ENCODE measurements around the gene FCHSD2.
"Not testable (repeated sequence)": the region's sequence is repeated elsewhere in the genome, so short reads cannot be mapped to it uniquely, and the experiment has no call there.

Gene FCHSD2

GRCh38 chr11:73130181-73130580 is 11.9 kb downstream of the FCHSD2 start:
- DNase-seq = no peak
- H3K36me3 Mint-ChIP-seq (ENCODE audit: low read depth) = peaks cover 63% of the 10 kb centered on the region
- no peak overlapping the region for H3K27ac Mint-ChIP-seq
- H3K4me1 Mint-ChIP-seq (ENCODE audit: low read depth) = peaks cover 12% of the 10 kb centered on the region
- no peaks in the 10 kb centered on the region for H3K27me3 Mint-ChIP-seq
- no peak overlapping the region for H3K4me3 Mint-ChIP-seq
- peaks cover 3% of the 10 kb centered on the region for H3K9me3 Mint-ChIP-seq

GRCh38 chr11:73129198-73129597 is 12.9 kb downstream of the FCHSD2 start:
- Mint-ChIP-seq H3K4me3 (no peak overlapping the region), H3K27me3 (no peaks in the 10 kb centered on the region), H3K4me1 (ENCODE audit: low read depth) (peaks cover 12% of the 10 kb centered on the region), H3K27ac (no peak overlapping the region), H3K9me3 (peaks cover 4% of the 10 kb centered on the region), H3K36me3 (ENCODE audit: low read depth) (peaks cover 65% of the 10 kb centered on the region)
- DNase-seq = no peak

GRCh38 chr11:73126804-73127480 is 15.2 kb downstream of the FCHSD2 start:
- Mint-ChIP-seq H3K36me3 (ENCODE audit: low read depth) (peaks cover 53% of the 10 kb centered on the region), H3K4me1 (ENCODE audit: low read depth) (peaks cover 13% of the 10 kb centered on the region), H3K27me3 (no peaks in the 10 kb centered on the region), H3K9me3 (peaks cover 4% of the 10 kb centered on the region), H3K27ac (no peak overlapping the region), H3K4me3 (no peak overlapping the region)
- DNase-seq = no peak

- peaks cover 50% of the 10 kb centered on the region for H3K36me3 Mint-ChIP-seq (ENCODE audit: low read depth)
- H3K4me1 Mint-ChIP-seq (ENCODE audit: low read depth) = peaks cover 12% of the 10 kb centered on the region
- no peak overlapping the region for H3K27ac Mint-ChIP-seq
- peaks cover 4% of the 10 kb centered on the region for H3K9me3 Mint-ChIP-seq
- no peak overlapping the region for H3K4me3 Mint-ChIP-seq
- H3K27me3 Mint-ChIP-seq = no peaks in the 10 kb centered on the region
- DNase-seq = no peak
These were observed 17.3 kb downstream of the FCHSD2 start for GRCh38 chr11:73124800-73125199.

GRCh38 chr11:73123892-73124291 is 18.2 kb downstream of the FCHSD2 start:
- H3K36me3 Mint-ChIP-seq (ENCODE audit: low read depth) = peaks cover 49% of the 10 kb centered on the region
- H3K4me1 Mint-ChIP-seq (ENCODE audit: low read depth) = peaks cover 13% of the 10 kb centered on the region

GRCh38 chr11:73121692-73122091 is 20.4 kb downstream of the FCHSD2 start:
- H3K9me3 Mint-ChIP-seq = peaks cover 4% of the 10 kb centered on the region
- no peak overlapping the region for H3K27ac Mint-ChIP-seq
- no peak for DNase-seq
- H3K4me3 Mint-ChIP-seq = no peak overlapping the region
- peaks cover 38% of the 10 kb centered on the region for H3K36me3 Mint-ChIP-seq (ENCODE audit: low read depth)
- peaks cover 13% of the 10 kb centered on the region for H3K4me1 Mint-ChIP-seq (ENCODE audit: low read depth)
- H3K27me3 Mint-ChIP-seq = no peaks in the 10 kb centered on the region

More at GRCh38 chr11:73123892-73124291, 18.2 kb downstream of the FCHSD2 start:
- H3K9me3 Mint-ChIP-seq, DNase-seq, H3K27me3 Mint-ChIP-seq, H3K27ac Mint-ChIP-seq, H3K4me3 Mint-ChIP-seq: not testable (repeated sequence)

GRCh38 chr11:73117071-73117470 is 25.0 kb downstream of the FCHSD2 start:
- Mint-ChIP-seq H3K36me3 (ENCODE audit: low read depth) (peaks cover 30% of the 10 kb centered on the region), H3K27ac (no peak overlapping the region), H3K4me1 (ENCODE audit: low read depth) (peaks cover 7% of the 10 kb centered on the region), H3K4me3 (no peak overlapping the region), H3K9me3 (peaks cover 2% of the 10 kb centered on the region), H3K27me3 (no peaks in the 10 kb centered on the region)
- no peak for DNase-seq

DNA sequence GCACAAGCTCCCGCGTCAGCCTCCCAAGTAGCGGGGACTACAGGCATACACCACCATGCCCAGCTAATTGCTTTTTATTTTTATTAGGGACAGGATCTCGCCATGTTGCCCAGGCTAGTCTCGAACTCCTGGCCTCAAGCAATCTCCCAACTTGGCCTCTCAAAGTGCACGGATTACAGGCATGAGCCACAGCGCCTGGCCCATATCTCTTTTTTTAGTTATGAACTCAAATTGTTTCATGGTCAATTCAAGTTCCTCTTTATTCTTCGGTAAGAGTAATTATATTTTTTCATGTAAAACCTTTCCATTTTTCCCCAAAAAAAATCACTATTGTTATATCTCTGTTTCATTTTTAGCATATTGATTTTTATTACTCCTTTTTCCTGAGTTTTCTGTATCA is 25.5 kb downstream of the FCHSD2 start:
- Mint-ChIP-seq H3K4me1 (ENCODE audit: low read depth) (peaks cover 7% of the 10 kb centered on the region), H3K4me3 (no peak overlapping the region), H3K9me3 (peaks cover 2% of the 10 kb centered on the region), H3K27ac (no peak overlapping the region), H3K36me3 (ENCODE audit: low read depth) (peaks cover 30% of the 10 kb centered on the region), H3K27me3 (no peaks in the 10 kb centered on the region)
- DNase-seq = no peak

- Mint-ChIP-seq H3K4me3 (no peak overlapping the region), H3K9me3 (peaks cover 11% of the 10 kb centered on the region), H3K27ac (no peak overlapping the region), H3K27me3 (no peaks in the 10 kb centered on the region), H3K4me1 (ENCODE audit: low read depth) (peaks cover 5% of the 10 kb centered on the region), H3K36me3 (ENCODE audit: low read depth) (peaks cover 31% of the 10 kb centered on the region)
- DNase-seq = no peak
These were observed 27.3 kb downstream of the FCHSD2 start for GRCh38 chr11:73114835-73115220.

DNA sequence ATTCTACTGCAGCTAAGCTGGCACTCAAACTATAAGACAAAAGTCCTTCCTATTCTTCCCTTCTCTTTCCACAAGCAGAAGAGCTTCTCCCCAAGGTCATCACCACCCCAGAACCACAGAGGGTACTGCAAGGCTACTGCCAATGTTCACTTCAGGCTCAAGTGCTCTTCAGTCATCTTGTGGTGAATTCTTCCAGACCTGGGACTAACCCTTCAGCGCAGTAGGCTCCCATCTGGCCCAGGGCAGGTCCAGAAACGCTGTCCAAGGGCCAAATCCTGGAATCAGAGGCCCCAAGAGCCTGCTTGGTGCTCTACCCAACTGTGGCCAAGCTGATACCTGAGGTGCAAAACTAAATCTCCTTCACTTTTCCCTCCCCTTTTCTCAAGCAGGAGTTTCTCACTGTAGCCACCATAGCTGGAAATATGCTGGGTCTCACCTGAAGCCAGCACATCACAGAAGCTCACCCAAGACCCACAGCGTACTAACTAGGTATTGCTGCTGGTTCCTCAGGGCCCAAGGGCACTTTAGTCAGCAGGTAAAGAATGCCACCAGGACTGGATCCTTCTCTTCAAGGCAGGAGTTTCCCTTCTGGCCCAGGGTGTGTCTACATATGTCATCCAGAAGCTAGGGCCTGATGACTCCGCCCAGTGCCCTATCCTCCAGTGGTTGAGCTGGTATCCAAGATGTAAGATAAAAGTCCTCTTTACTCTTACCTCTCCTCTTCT is 27.8 kb downstream of the FCHSD2 start:
- Mint-ChIP-seq H3K36me3 (ENCODE audit: low read depth) (peaks cover 29% of the 10 kb centered on the region), H3K4me1 (ENCODE audit: low read depth) (peaks cover 3% of the 10 kb centered on the region), H3K9me3 (peaks cover 12% of the 10 kb centered on the region), H3K4me3 (no peak overlapping the region), H3K27ac (no peak overlapping the region), H3K27me3 (no peaks in the 10 kb centered on the region)
- DNase-seq = no peak

- no peak overlapping the region for H3K4me3 Mint-ChIP-seq
- no peak overlapping the region for H3K27ac Mint-ChIP-seq
- H3K36me3 Mint-ChIP-seq (ENCODE audit: low read depth) = peaks cover 27% of the 10 kb centered on the region
These were observed 28.7 kb downstream of the FCHSD2 start for GRCh38 chr11:73113426-73113825.

GRCh38 chr11:73107597-73107996 is 34.5 kb downstream of the FCHSD2 start:
- Mint-ChIP-seq H3K27ac (no peak overlapping the region), H3K36me3 (ENCODE audit: low read depth) (peaks cover 15% of the 10 kb centered on the region), H3K27me3 (no peaks in the 10 kb centered on the region), H3K4me3 (no peak overlapping the region), H3K9me3 (peaks cover 24% of the 10 kb centered on the region), H3K4me1 (ENCODE audit: low read depth) (no peaks in the 10 kb centered on the region)
- DNase-seq = no peak

More at GRCh38 chr11:73113426-73113825, 28.7 kb downstream of the FCHSD2 start:
- Mint-ChIP-seq H3K27me3 (no peaks in the 10 kb centered on the region), H3K9me3 (peaks cover 17% of the 10 kb centered on the region), H3K4me1 (ENCODE audit: low read depth) (peaks cover 1% of the 10 kb centered on the region)
- no peak for DNase-seq

DNA sequence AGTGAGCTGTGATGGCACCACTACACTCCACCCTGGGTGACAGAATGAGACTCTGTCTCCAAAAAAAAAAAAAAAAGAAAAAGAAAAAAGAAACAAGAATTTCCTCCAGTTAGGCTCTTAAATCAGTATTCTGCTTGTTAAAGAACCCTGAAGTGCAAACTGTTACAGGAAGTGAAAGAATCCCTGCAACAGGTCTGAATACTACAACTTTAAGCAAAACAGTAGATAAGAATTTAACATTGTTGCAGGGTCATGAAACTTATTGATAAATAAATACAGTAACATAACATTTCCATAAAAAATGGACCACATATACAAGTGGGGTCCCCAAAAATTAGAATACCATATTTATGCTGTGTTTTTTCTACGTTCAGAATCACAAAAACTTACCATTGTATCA is 35.8 kb downstream of the FCHSD2 start:
- Mint-ChIP-seq H3K27ac (no peak overlapping the region), H3K4me3 (no peak overlapping the region), H3K36me3 (ENCODE audit: low read depth) (peaks cover 15% of the 10 kb centered on the region), H3K9me3 (peaks cover 19% of the 10 kb centered on the region), H3K4me1 (ENCODE audit: low read depth) (peaks cover 3% of the 10 kb centered on the region), H3K27me3 (no peaks in the 10 kb centered on the region)
- DNase-seq = no peak

DNA sequence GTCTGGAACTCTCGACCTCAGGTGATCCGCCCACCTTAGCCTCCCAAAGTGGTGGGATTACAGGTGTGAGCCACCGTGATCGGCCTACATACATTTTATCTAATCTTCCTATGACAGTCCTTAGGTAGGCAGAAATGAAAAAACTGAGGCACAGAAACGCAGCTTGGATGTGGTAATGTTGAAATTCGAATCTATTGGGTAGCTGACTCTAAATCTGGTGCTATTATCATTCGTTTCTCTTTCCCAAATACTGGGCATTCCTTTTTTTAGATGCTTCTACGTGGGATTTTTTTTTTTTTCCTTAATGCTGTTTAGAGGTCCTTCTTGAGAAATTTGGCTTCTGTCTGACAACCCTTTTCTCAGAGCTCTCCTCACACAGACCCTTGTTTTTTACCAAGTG is 41.5 kb downstream of the FCHSD2 start:
- no peak overlapping the region for H3K4me3 Mint-ChIP-seq
- H3K27me3 Mint-ChIP-seq = no peaks in the 10 kb centered on the region
- no peak overlapping the region for H3K27ac Mint-ChIP-seq
- peaks cover 30% of the 10 kb centered on the region for H3K36me3 Mint-ChIP-seq (ENCODE audit: low read depth)
- peaks cover 16% of the 10 kb centered on the region for H3K4me1 Mint-ChIP-seq (ENCODE audit: low read depth)
- DNase-seq = no peak
- H3K9me3 Mint-ChIP-seq = peaks cover 2% of the 10 kb centered on the region

- H3K4me3 Mint-ChIP-seq = no peak overlapping the region
- no peak overlapping the region for H3K27ac Mint-ChIP-seq
- H3K36me3 Mint-ChIP-seq (ENCODE audit: low read depth) = peaks cover 30% of the 10 kb centered on the region
- peaks cover 2% of the 10 kb centered on the region for H3K9me3 Mint-ChIP-seq
- DNase-seq = no peak
- H3K27me3 Mint-ChIP-seq = no peaks in the 10 kb centered on the region
- H3K4me1 Mint-ChIP-seq (ENCODE audit: low read depth) = peaks cover 19% of the 10 kb centered on the region
These were observed 42.4 kb downstream of the FCHSD2 start for GRCh38 chr11:73099512-73100266.
